ENCODE data around the gene ANKS1B. TPM values are rescaled to one million over a fixed set of nuclear protein-coding genes. Genes with fewer than 3 reads are reported as not detected.

The ANKS1B gene
- total RNA-seq, 1 experiment from 2014 or later: 0.54 TPM

DNA sequence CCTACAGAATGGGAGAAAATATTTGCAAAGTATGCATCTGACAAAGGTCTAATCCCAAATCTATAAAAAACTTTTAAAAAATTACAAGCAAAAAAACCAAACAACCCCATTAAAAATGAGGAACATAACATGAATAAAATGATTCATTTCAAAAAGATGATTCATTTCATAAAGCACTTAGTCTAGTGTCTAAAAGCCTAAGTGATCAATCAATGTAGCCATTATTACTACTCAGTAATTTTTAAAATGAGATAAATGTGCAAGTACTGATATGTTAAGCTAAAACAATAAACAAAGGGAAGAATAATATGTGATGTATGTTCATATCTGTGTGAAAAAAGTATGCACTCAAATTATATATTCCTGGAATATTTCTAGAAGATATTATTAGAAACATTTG is 456.3 kb downstream of the ANKS1B start:
- Histone ChIP-seq H3K79me2 (ENCODE audit: insufficient read depth, low read length) (no peaks in the 10 kb centered on the region), H3K4me2 (ENCODE audit: low read length) (no peak overlapping the region), H3K27me3 (ENCODE audit: insufficient read depth, low read length) (no peaks in the 10 kb centered on the region), H4K20me1 (ENCODE audit: insufficient read depth) (no peaks in the 10 kb centered on the region), H3K9ac (ENCODE audit: low read length) (no peak overlapping the region), H3K4me3 (replicated peaks in 1 of 2; ENCODE audit: low read depth in 1 of 2, low read length in 2 of 2) (no peak overlapping the region), H3K9me3 (ENCODE audit: control insufficient read depth in 1 of 2, insufficient read depth in 1 of 2, low read depth in 1 of 2, low read length in 2 of 2) (no peaks in the 10 kb centered on the region), H3K9me2 (ENCODE audit: insufficient read depth) (no peaks in the 10 kb centered on the region), H2AFZ (ENCODE audit: low read depth, low read length, poor library complexity, severe bottlenecking) (no peak overlapping the region), H3K4me1 (ENCODE audit: control insufficient read depth in 1 of 2, insufficient read depth in 2 of 2, low read length in 2 of 2) (no peaks in the 10 kb centered on the region), H3K27ac (ENCODE audit: low read depth, low read length) (no peak overlapping the region), H3K36me3 (ENCODE audit: control insufficient read depth in 1 of 2, insufficient read depth in 2 of 2, low read length in 2 of 2) (no peaks in the 10 kb centered on the region)
- BruUV-seq (replicated peaks): no TSS peak
- ChIA-PET CTCF (no interaction called here), POLR2A (no interaction called here), RAD21 (ENCODE audit: low non-redundant PET in 1 of 2, low total read pairs in 2 of 2, uncharacterized antibody in 2 of 2, unreplicated experiment in 2 of 2) (no interaction called here)
- intact Hi-C loops (cut with micrococcal nuclease): no loop called here
- ATAC-seq: no peak
- TF ChIP-seq, protein P1, sequence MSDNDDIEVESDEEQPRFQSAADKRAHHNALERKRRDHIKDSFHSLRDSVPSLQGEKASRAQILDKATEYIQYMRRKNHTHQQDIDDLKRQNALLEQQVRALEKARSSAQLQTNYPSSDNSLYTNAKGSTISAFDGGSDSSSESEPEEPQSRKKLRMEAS (IDR thresholded peaks at IDR 0.05): no peak
- no peak for TF ChIP-seq EZH2 (IDR thresholded peaks at IDR 0.05)
- TF ChIP-seq, protein P2, sequence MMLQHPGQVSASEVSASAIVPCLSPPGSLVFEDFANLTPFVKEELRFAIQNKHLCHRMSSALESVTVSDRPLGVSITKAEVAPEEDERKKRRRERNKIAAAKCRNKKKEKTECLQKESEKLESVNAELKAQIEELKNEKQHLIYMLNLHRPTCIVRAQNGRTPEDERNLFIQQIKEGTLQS (IDR thresholded peaks at IDR 0.05): no peak
- TF ChIP-seq, protein P3, sequence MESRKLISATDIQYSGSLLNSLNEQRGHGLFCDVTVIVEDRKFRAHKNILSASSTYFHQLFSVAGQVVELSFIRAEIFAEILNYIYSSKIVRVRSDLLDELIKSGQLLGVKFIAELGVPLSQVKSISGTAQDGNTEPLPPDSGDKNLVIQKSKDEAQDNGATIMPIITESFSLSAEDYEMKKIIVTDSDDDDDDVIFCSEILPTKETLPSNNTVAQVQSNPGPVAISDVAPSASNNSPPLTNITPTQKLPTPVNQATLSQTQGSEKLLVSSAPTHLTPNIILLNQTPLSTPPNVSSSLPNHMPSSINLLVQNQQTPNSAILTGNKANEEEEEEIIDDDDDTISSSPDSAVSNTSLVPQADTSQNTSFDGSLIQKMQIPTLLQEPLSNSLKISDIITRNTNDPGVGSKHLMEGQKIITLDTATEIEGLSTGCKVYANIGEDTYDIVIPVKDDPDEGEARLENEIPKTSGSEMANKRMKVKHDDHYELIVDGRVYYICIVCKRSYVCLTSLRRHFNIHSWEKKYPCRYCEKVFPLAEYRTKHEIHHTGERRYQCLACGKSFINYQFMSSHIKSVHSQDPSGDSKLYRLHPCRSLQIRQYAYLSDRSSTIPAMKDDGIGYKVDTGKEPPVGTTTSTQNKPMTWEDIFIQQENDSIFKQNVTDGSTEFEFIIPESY (IDR thresholded peaks at IDR 0.05; ENCODE audit: extremely low read depth, insufficient replicate concordance, low read length): no peak
- DNase-seq (ENCODE audit: low read depth, low spot score): no peak

DNA sequence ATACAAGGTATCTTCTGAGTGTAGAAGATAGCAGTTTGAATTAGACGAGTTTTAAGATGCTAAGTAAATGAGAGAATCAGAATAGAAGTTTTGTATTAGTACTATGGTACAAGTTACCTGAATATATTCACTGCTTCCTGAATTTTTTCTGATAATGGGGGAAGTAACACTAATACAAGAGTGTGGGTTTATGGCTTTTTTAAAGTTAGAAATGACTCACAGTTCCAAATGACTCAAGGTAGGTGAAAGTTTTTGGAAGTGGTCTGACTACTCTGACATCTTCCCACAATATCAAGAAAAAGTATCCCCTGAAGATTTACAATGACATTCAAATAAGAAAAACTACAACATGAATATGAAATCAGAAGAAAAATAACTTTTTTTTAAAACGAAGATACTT is 460.9 kb downstream of the ANKS1B start:
- H3K9me3 ChIP-seq (ENCODE audit: control insufficient read depth in 1 of 2, insufficient read depth in 1 of 2, low read depth in 1 of 2, low read length in 2 of 2): no peaks in the 10 kb centered on the region
- no peaks in the 10 kb centered on the region for H3K27me3 ChIP-seq (ENCODE audit: insufficient read depth, low read length)
- no peak overlapping the region for H2AFZ ChIP-seq (ENCODE audit: low read depth, low read length, poor library complexity, severe bottlenecking)
- no peaks in the 10 kb centered on the region for H3K4me1 ChIP-seq (ENCODE audit: control insufficient read depth in 1 of 2, insufficient read depth in 2 of 2, low read length in 2 of 2)
- H3K4me3 ChIP-seq (replicated peaks in 1 of 2; ENCODE audit: low read depth in 1 of 2, low read length in 2 of 2): no peak overlapping the region
- ChIA-PET RAD21 (ENCODE audit: low non-redundant PET in 1 of 2, low total read pairs in 2 of 2, uncharacterized antibody in 2 of 2, unreplicated experiment in 2 of 2) (no interaction called here), CTCF (no interaction called here), POLR2A (no interaction called here)
- H3K9ac ChIP-seq (ENCODE audit: low read length): no peak overlapping the region
- H3K79me2 ChIP-seq (ENCODE audit: insufficient read depth, low read length): no peaks in the 10 kb centered on the region
- TF ChIP-seq, protein P3 (IDR thresholded peaks at IDR 0.05; ENCODE audit: extremely low read depth, insufficient replicate concordance, low read length): no peak
- TF ChIP-seq EGR1 (IDR thresholded peaks at IDR 0.05; ENCODE audit: low read depth): no peak
- no peak for TF ChIP-seq FOSL1 (IDR thresholded peaks at IDR 0.05; ENCODE audit: low read depth)
- no peak for TF ChIP-seq POLR2AphosphoS5 (IDR thresholded peaks at IDR 0.05; ENCODE audit: low read depth, low read length)
- TF ChIP-seq YY1 (IDR thresholded peaks at IDR 0.05; ENCODE audit: extremely low read depth, insufficient replicate concordance, low read depth, low read length): no peak
- no peak for TF ChIP-seq EZH2 (IDR thresholded peaks at IDR 0.05)
- intact Hi-C loops (cut with micrococcal nuclease): no loop called here
- no peaks in the 10 kb centered on the region for H3K9me2 ChIP-seq (ENCODE audit: insufficient read depth)
- DNase-seq (ENCODE audit: low read depth, low spot score) (no peak), ATAC-seq (no peak)
- no peak overlapping the region for H3K27ac ChIP-seq (ENCODE audit: low read depth, low read length)
- H3K4me2 ChIP-seq (ENCODE audit: low read length): no peak overlapping the region
- H3K36me3 ChIP-seq (ENCODE audit: control insufficient read depth in 1 of 2, insufficient read depth in 2 of 2, low read length in 2 of 2): no peaks in the 10 kb centered on the region
- no TSS peak for BruUV-seq (replicated peaks)
- H4K20me1 ChIP-seq (ENCODE audit: insufficient read depth): no peaks in the 10 kb centered on the region

Measured in HCT116 (cell line).